NCI-H146 (cell line): ENCODE data around the gene TANC2.

ENCODE experiments used
- DNase-seq: peaks from one replicate; lab custom pipeline; 2025; lab: John Stamatoyannopoulos, UW

TANC2 gene

DNA sequence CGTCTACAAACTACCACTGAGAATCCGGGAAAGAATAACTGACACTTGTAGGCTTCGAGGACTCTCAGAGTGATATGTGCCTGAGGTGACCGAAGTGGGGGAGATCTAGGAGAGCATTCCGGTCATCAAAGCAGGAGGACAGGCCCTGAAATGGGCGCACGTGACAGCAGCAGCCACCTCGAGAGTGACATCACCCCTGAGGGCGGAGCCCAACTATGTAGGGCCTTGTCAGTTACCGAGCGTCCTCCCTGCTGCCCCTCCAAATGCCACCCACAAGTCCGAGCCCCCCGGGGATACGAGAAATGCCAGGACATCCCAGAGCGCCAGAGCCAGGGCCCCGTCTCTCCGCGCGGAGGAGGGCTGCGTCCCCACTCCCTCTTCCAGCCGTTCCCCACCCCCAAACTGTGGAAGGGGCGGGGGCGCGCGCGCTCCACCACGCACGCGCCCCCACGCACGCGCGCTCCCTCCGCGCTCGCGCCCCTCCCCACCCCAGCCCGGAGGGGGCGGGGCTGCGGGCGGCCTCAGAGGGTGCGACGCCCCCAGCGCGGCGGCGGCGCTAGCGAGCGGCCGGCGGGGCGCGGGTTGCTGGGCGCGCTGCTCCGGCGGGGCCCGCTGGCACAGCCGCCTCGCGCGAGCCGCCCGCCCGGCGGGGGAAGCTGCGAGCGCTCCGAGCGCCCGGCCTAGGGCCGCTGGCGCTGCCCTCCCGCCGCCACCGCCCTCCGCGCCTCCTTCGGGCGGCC, at the start of gene TANC2:
TANC2 (plus strand) TSS at position 550 of the 740 bp plus-strand sequence. CDS start 43,325 bp downstream, outside the sequence.
- DNase-seq: peak; percentile 64

DNA sequence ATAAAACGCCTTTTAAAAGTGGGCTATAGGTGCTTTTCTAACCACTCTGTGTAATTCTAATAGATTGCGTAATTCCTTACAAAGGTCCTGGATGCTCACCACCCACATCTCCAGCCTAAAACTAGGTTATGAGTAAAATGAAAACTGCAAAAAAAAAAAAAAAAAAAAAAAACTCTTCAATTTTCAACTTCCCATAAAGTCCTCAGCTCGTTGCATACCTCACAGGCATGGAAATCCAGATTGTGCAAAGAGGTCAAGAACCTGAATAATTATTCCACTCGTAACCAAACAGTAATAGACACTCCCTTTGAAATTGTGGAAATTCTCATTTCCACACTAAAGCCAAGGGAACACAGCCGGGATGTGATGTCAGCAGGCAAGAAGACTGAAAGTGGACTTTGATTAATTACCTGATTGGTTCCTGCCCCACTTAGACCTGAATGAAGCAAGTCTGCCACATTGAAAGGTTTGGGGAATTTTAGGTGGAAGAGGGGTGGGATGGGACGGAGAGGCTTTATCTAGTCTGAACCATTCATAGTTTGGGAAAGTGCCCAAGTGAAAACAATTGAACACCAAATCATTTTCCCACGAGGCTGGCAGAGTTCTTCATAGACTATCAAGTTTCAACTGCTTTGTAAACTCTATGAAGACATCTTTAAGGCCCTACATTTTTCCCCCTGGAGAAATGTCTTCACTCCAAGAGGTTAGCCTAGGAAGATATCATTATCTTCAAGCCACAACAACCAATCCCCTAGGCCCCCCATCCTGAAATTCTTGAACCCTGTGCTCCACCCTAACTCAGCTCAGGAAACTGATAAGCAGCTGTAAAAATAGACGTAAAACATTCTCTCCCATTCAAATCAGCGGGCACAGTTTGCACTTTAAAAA, 49.1 kb upstream of the TANC2 start:
- no peak for DNase-seq

DNA sequence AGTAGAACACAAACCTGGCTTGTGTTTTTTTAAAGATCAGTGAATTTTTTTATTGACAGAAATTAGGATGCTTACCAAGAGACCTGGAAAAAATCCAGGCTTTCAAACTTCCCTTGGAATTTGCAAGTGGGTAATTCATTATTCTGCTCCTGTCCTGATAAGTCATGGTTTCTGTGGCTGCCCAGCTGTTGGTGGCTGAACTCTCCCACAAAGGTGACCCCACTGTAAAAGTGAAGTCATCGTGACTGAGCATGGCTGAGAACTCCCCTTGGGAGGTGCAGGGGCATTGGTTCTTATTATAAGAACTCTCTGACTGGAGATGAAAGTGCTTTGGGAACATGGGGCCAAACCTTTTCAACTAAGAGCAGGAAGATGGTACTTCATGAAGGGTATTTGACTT, 46.6 kb upstream of the TANC2 start:
- no peak for DNase-seq

DNA sequence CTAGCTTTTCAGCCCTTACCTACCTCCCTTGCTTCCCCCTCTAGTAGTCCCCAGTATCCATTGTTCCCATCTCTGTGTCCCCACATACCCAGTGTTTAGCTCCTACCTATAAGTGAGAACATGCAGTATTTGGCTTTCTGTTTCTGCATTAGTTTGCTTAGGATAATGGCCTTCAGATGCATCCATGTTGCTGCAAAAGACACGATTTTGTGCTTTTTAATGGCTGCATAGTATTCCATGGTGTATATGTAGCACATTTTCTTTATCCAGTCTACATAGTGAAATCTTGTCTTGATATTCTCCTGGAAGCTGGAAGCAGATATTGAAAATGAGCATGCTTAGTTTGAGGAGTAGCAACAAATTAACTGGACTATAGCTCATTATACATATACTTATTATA, 45.7 kb upstream of the TANC2 start:
- no peak for DNase-seq

DNA sequence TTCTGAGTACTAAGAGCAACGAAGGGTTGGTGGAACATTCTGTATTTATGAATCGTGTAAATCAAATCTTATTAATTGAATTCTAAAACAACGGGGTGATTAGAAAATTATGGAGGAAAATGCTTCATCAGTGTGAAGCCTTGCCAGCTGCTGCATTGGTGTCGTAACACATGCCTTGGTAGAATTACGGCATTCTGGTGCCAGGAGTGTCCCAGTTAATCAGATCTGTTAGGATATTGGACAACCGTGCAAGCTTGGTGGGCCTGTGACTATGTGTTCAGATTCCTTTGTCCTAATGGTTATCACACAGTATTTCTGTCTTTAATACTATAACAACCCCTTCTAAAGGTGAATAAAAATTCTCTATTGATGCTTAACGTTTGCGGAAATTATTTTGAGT, 44.2 kb upstream of the TANC2 start:
- DNase-seq: no peak

DNA sequence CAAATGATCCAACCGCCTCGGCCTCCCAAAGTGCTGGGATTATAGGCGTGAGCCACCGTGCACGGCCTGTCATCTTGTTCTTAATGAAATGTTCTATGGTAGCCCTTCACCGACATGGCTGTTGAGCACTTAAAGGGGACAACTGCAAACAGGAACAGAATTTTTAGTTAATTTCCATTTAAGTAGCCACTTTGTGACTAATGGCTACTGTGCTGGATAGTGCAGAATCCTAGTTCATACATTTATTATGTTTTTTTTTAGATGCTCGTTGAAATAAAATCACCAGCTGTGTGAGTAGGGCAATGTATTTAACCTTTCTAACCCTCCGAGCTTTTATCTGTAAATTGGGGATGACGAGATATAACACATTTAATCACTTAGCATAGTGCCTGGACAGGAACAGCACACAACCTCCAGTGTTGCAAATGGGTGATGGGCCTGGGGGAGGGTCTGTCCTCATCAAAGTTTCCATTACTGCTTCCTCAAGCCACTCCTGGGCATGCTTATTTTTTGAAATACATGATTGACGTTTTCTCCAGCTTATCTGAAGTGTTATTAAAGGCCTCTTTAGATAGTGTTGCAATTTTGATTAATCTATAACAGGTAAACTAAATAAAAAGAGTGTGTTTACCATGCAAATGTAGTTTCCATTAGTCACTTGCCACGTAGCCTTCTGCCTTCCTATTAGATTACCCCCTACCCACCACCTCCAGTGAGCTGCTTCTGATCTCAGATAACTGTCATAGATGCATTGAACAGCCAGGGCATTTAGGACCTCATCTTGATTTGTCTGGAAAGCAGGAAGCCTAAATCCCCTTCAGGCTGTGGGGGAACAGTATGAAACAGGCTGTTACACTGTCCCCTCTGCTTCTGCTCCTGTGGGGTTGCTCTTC, 42.5 kb upstream of the TANC2 start:
- no peak for DNase-seq

DNA sequence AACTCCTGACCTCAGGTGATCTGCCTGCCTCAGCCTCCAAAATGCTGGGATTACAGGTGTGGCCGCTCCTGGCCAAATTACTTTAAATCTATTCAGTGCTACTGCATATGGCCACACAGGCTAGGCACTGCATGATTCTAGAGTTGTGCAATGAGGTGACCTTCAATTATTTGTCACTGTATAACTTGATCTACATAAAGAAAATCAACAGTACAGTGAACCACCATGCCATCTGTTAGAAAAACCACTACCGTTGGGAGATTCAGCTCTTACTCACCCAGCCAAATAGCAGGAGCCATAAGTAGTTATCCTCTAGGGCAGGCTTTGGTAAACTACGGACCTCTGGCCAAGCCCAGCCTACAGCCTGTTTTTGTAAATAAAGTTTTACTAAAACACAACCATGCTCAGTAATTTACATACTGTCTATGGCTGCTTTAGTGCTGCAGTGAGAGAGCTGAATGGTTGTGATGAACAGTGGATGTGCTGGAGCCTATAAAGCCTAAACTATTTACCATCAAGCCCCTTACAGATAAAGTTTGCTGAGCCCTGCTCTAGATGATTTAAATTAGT, 40.7 kb upstream of the TANC2 start:
- DNase-seq: no peak

DNA sequence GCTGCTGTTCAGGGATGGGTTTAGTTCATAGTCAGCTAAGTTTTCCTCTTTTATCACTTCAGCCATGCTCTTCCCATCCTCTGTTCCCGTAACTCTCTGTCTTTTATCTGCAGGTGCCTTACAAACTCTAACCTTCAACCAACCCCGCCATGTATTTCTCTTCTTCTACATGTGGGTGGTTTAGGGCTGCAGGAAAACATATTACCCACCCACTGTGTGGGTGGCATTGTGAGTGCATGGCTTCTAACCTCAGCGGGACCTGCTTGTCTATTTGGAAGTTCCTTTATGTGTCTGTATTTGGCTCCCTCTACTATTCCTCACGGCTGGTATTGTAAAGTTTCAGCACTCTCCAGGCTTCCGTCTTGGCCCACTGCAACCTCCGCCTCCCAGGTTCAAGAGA, 39.0 kb upstream of the TANC2 start:
- DNase-seq: no peak

DNA sequence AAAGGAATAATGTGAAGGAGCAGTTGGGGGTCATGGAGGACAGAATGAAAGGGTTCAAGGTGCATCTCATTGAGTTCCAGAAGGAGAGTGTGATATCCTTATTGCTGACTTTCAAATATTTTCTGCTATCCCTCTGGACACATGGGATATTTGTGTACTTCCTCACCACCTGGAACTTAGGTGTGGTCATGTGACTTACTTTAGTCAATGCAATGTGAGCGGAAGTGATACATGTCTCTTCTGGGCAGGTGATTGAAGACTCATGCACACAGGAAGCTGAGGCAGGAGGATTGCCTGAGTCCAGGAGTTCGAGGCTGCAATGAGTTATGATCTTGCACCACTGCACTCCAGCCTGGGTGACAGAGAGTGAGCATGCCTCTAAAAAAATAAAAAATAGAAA, 36.7 kb upstream of the TANC2 start:
- DNase-seq: no peak

DNA sequence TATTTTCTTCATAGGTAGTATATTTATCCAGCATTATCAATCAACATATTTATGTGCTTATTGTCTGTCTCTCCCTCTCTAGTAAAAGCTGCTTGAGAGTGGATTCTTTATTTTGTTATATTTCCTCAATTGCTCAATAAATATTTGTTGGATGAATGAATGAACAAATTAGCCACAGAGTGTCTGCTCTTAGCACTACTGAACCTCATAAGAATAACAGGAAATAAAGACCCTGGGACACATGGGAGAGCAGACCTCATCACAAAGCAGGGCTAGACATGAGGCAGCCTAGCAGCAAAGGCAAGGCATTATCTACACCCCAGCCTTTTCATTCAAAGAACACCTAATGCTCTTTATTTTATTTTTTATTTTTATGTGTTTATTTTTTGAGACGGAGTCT, 34.9 kb upstream of the TANC2 start:
- DNase-seq: no peak

DNA sequence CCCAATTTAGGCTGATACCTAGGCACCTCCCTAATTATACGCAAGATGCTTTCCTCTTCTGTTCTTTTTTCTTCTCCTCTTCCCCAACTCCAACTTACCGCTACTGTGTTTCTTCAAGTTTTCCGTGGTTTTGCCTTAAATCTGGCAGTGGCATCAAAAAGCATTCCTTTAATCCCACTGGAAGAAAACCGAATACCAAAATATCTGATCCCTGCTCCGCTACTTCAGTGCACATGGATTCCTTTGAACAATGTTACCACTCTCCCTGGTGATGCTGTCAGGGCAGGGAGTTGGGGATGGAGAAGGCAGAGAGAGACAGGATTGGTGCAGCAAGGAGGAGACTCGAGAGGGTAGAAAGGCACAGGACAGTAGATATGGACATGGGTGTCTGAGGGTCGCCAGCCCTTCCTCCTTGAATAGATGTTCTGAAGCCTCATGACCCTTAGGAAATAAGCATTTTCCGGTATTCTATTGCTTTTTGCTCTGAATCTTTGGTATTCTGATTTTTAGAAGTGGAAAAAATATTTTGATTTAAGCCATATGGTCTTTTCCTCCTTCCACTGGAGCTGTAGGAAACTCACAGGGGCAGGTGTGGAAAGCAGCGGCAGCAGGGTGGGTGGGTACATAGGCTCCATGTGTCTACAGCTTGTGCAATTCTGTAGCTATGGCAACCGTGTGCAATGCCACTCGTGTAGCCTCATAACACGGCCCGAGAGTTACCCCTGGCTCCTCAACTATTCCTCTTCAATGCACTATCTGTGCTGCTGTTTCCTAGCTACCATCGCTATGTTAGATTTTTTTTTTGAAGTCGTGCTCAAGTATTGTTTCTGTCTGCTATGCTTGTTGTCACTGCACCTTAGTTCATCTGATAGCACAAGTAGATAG, 32.3 kb upstream of the TANC2 start:
- no peak for DNase-seq

DNA sequence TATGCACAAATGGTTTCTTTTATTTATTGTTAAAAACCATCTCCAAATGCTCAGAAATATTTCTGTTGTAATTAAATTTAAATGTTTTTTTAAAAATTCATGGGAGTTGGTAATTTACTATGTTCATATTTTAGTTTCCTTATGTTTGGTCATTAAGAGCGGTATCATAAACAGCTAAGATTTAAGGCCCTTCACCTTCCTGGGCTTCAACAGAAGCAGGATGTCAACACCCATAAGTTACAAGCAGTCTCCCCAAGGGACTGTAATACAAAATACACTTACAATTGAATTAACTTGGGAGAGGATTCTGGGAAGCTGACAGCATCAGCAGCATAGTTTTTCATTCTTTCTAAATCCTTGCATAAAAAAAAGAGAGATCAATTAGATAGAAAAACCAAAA, 30.9 kb upstream of the TANC2 start:
- DNase-seq: no peak

DNA sequence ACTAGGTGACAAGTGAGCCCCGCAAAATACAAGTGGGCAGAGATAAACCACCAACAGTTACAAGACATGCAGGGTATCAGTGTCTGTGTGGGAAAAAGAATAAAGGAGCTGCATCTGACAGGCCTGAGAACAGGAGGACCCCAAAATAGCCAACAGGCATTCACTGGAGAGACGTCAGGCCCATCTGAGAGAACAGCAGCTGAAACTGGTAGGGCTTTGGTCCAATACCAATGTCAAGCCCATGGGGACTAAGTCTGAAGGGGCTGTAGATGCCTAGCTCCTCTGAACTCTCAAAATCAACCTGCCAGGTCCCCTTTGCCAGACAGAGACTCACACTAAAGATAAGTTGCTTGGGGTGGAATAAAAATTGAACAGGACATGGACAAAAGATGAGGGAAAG, 30.5 kb upstream of the TANC2 start:
- no peak for DNase-seq

DNA sequence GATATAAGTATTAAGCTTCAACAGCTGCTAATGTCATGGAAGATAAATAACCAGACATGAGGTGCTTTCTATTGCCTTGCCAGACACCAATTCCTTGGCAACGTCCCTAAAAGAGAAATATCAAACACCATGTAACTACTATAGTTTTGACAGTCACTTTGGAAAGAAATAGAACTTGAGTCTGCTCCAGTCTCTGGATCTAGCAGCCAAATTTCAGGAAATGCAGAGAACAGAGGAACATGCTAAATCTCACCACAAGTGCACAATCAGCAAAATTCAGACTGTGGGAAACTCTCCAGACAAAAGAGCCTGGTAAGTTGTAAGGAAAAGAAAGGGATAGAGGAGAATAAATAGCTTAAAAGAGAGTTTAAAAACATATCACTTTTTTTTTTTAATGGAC, 28.4 kb upstream of the TANC2 start:
- no peak for DNase-seq

DNA sequence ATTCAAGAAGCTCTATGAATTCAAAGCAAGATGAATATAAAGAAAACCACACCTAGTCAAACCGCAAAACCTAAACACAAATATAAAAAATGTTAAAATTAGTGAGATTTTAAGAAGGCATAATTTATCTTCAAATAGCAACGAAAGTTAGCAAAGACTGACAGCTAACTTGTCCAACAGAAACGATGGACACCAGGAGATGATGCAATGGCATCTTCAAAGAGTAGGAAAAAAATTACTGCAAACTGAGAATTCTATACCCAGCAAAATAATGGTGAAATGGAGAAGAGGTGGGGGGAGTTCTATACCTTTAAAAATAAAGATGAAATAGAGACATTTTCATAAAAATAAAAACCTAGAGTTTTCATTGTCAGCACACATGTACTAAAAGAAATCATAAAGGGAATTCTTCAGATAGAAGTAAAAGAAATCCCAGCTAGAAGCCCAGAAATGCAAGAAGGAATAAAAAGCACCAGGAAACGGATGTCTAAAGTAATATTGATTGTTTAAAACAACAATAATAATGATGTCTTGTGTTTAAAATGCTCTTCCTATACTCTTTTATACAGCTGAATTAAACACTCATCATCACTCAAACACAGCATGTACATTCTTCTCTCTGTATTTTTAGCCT, 24.6 kb upstream of the TANC2 start:
- DNase-seq: no peak

DNA sequence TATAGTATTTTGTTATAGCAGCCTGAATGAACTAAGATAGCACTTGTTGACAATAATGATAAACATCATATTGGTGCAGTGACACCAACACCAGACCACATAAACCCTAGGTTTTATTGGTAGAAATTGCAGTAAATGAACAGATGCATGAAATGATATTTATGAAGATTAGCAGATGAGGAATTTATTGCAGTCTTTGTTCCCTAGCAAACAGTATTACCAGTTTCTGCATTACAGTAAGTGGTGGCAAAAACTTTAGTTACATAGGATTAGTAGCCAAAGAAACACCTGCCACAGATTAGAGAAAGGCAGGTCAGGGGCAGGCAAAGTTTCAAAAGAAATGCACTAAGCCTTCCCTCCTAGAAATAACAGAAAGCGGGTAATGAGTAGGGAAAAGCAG, 17.7 kb upstream of the TANC2 start:
- DNase-seq: no peak

DNA sequence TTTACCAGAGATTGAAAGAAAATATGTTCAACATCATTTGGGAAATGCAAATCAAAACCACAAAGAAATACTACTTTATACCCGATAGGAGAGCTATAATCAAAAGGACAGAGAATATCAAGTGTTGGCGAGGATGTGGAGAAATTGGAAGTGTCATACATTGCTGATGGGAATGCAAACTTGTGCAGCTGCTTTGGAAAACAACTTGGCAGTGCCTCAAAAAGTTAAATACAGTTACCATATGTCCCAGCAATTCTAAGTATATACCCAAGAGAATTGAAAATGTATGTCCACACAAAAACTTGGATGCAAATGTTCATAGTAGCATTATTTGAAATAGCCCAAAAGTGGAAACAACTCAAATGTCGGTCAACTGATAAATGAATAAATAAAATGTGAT, 17.0 kb upstream of the TANC2 start:
- no peak for DNase-seq

DNA sequence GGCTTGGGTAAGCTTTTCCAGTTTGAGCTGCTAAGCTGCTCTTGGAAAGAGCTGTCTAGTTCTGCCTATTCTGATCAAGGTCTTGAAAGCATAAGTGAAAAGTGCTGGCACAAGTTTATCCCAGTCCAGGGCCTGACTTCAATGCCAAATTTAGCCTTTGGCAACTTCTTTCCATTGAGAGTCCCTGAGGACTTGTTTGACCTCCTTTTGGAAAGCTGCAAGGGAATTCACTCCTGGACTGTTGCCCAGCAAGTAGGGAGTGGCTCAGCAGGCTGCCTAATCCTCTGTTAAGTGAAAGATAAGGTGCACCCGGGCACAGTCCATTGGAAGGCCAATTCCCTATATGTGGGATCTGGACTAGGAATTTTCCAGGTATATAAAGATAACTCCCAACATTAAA, 16.0 kb upstream of the TANC2 start:
- no peak for DNase-seq

DNA sequence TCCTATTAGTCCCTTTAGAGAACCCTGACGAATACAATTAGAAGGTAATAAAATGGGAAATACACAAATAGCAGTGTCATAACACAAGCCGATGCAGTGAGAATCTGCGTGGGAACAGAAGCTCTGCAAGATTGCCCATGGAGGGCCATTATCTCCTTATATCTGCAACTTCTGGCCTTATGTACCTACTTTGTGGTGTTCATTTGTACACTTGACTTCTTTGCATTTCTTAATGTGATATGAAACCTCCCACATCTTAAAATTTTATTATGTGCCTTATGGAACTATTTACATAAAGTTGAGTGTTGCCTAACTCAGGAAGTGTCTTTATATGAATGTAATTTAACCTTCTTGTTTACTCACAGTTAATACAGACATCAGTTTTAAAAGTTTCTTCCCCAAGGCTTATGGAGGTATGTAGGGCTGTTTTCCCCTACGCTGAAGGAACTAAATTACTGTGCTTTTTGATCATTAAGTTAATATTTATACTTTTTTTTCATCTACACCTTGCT, 10.1 kb upstream of the TANC2 start:
- no peak for DNase-seq

DNA sequence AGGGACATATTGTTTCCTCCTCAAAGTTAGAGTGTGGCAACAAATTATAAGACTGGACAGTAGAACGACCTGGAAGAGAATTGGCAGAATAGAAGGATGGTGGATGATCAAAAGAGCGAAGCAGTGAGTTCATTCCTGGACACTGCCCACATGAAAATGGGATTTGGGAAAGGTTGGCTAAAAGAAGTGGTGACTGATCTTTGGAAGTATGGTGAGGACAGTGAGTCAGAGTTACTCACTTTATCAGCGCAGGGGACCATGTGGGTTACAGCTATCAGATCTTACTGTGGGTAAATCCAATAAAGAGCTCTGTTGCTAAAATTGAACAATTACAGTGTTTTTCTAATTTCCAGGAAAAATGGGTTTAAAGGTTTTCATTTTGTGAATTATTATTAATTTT, 2.7 kb upstream of the TANC2 start:
- no peak for DNase-seq
